Endothelial cell (in vitro differentiated cells): Measurements from ENCODE around the gene GRB10. TPM values are rescaled to one million over a fixed set of nuclear protein-coding genes. Genes with fewer than 3 reads are reported as not detected.
A peak's percentile ranks its signal among the peaks of the same experiment; 100 is the strongest.

Source experiments
- DNase-seq: peaks from one replicate; pipeline ENCODE4 v3.0.0; 2021; ENCODE audit warnings: low spot score
- H3K27ac Mint-ChIP-seq: one replicate; pipeline ENCODE4 v1.8.0; 2021; ENCODE audit warnings: mixed read lengths, inconsistent platforms; ENCODE audit not compliant: unreplicated experiment
- H3K27me3 Mint-ChIP-seq: one replicate; pipeline ENCODE4 v1.8.0; 2021; ENCODE audit warnings: mild to moderate bottlenecking, moderate library complexity, mixed read lengths, inconsistent platforms; ENCODE audit not compliant: unreplicated experiment
- H3K36me3 Mint-ChIP-seq: one replicate; pipeline ENCODE4 v1.8.0; 2021; ENCODE audit warnings: mild to moderate bottlenecking, low read depth, mixed read lengths, inconsistent platforms; ENCODE audit not compliant: unreplicated experiment
- H3K4me1 Mint-ChIP-seq: one replicate; pipeline ENCODE4 v1.8.0; 2021; ENCODE audit warnings: mild to moderate bottlenecking, mixed read lengths, inconsistent platforms; ENCODE audit not compliant: unreplicated experiment
- H3K4me3 Mint-ChIP-seq: one replicate; pipeline ENCODE4 v1.8.0; 2021; ENCODE audit warnings: mild to moderate bottlenecking, mixed read lengths, inconsistent platforms; ENCODE audit not compliant: unreplicated experiment
- H3K9me3 Mint-ChIP-seq: one replicate; pipeline ENCODE4 v1.8.0; 2021; ENCODE audit warnings: mixed read lengths, inconsistent platforms; ENCODE audit not compliant: unreplicated experiment
- total RNA-seq: library from RNA; stranded (reverse); fragmentation: NEBNext Ultra II Directional; extraction: Animal tissue kit (Norgen Biotek cat#: 25700); gene quantifications from one replicate; pipeline ENCODE4 v1.2.1, GENCODE V29; 2021; ENCODE audit not compliant: unreplicated experiment
- TF ChIP-seq, protein P1 (sequence below): fragments of 200-600 bp; sonication (generic); IDR thresholded peaks from one replicate; pipeline ENCODE4 v1.5.0; 2021; ENCODE audit warnings: antibody characterized with exemption; ENCODE audit not compliant: unreplicated experiment

Gene GRB10
- total RNA-seq, 1 donor from 2014 or later, result 164 TPM

DNA sequence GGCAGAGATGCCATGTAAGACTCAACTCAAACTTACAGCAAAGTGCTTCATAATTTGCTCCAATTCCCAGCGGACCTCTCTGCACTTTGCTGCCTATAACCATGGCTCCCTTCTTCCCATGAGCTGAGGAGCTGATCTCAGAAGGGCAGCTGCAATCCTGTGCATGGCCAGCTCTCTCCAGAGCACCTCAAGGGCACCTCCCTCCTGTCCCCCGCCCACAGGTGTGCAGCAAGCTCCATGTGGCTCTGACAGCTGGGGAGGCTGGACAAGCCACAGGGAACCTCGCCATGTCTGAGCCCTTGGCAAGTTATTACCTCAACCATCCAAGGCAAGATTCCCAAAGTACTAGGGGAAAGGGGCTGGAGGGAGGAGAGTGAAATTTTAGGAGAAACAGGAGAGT, 156.4 kb downstream of the GRB10 start:
- Mint-ChIP-seq H3K4me1 (peaks cover 9% of the 10 kb centered on the region), H3K27me3 (no peaks in the 10 kb centered on the region)
- TF ChIP-seq, protein P1, sequence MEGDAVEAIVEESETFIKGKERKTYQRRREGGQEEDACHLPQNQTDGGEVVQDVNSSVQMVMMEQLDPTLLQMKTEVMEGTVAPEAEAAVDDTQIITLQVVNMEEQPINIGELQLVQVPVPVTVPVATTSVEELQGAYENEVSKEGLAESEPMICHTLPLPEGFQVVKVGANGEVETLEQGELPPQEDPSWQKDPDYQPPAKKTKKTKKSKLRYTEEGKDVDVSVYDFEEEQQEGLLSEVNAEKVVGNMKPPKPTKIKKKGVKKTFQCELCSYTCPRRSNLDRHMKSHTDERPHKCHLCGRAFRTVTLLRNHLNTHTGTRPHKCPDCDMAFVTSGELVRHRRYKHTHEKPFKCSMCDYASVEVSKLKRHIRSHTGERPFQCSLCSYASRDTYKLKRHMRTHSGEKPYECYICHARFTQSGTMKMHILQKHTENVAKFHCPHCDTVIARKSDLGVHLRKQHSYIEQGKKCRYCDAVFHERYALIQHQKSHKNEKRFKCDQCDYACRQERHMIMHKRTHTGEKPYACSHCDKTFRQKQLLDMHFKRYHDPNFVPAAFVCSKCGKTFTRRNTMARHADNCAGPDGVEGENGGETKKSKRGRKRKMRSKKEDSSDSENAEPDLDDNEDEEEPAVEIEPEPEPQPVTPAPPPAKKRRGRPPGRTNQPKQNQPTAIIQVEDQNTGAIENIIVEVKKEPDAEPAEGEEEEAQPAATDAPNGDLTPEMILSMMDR, result no peak

GRCh38 chr7:50625360-50625759, 157.3 kb downstream of the GRB10 start:
- Mint-ChIP-seq H3K4me1 (peaks cover 9% of the 10 kb centered on the region), H3K27me3 (no peaks in the 10 kb centered on the region), H3K36me3 (peaks cover 11% of the 10 kb centered on the region), H3K4me3 (no peak overlapping the region), H3K9me3 (no peaks in the 10 kb centered on the region), H3K27ac (no peak overlapping the region)
- TF ChIP-seq, protein P1, result no peak
- no peak for DNase-seq

More for the DNA sequence above, 156.4 kb downstream of the GRB10 start:
- no peak overlapping the region for H3K27ac Mint-ChIP-seq
- no peaks in the 10 kb centered on the region for H3K9me3 Mint-ChIP-seq
- H3K4me3 Mint-ChIP-seq, result no peak overlapping the region
- peaks cover 5% of the 10 kb centered on the region for H3K36me3 Mint-ChIP-seq
- DNase-seq, result no peak

GRCh38 chr7:50622821-50623220, 159.9 kb downstream of the GRB10 start:
- TF ChIP-seq, protein P1, result no peak
- H3K4me1 Mint-ChIP-seq, result peaks cover 9% of the 10 kb centered on the region

DNA sequence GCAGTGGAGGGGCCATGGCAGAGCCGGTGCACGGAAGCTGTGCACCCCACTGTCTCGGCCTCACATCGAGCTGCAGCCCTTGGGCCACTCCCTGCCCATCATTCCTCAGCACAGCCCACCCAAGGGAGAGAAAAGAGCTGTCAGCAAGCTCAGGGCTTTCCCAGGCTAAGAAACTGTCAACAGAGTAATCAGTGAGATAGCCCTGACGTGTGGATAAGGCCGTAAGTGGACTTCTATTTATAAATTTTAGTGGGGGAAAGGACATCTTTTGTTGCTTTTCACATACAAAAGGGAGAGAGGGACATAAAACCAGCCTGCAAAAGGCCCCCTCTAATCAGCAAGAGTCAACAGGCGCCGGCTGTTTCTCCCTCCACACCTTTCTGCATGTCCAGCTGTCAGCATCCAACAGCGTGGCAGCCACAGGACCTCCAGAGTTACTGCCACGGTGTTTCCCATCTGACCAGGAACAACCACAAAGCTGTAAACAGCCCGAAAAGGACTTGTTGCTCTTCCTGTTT, 160.7 kb downstream of the GRB10 start:
- H3K27me3 Mint-ChIP-seq, result no peaks in the 10 kb centered on the region
- peaks cover 9% of the 10 kb centered on the region for H3K4me1 Mint-ChIP-seq
- H3K36me3 Mint-ChIP-seq, result peaks cover 18% of the 10 kb centered on the region
- no peaks in the 10 kb centered on the region for H3K9me3 Mint-ChIP-seq
- no peak overlapping the region for H3K4me3 Mint-ChIP-seq
- TF ChIP-seq, protein P1, result no peak
- DNase-seq, result no peak
- H3K27ac Mint-ChIP-seq, result peak overlapping the region; percentile 65

More at GRCh38 chr7:50622821-50623220, 159.9 kb downstream of the GRB10 start:
- H3K27ac Mint-ChIP-seq, result no peak overlapping the region
- no peaks in the 10 kb centered on the region for H3K27me3 Mint-ChIP-seq
- H3K9me3 Mint-ChIP-seq, result no peaks in the 10 kb centered on the region
- no peak overlapping the region for H3K4me3 Mint-ChIP-seq
- DNase-seq, result no peak
- H3K36me3 Mint-ChIP-seq, result peaks cover 14% of the 10 kb centered on the region

DNA sequence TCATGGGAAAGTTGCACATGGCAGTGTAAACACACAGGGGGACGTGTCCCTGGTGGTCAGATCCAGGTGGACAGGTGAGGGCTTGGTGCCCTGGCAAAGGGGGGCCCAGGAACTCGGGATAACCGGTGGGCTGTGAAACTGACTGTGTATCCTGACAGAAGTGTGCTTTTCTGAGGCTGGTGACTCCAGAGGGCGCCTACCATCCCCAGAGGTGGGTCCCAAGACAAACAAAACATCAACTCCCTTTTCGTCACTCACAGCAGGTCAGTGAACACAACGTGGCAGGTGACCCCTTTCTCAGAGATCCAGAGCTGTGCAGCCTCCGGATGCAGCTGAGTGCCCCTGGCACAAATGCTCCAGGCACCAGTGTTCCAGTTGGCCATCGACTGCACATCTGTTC, 161.5 kb downstream of the GRB10 start:
- TF ChIP-seq, protein P1, result no peak
- no peak for DNase-seq
- Mint-ChIP-seq H3K27ac (no peak overlapping the region), H3K9me3 (no peaks in the 10 kb centered on the region), H3K36me3 (peaks cover 25% of the 10 kb centered on the region), H3K27me3 (no peaks in the 10 kb centered on the region), H3K4me1 (peaks cover 9% of the 10 kb centered on the region), H3K4me3 (no peak overlapping the region)
